ENCODE data around the gene ARHGEF19.

- TF ChIP-seq FOXP4 (CRISPR knock-in tag; IDR thresholded peaks at IDR 0.05; ENCODE audit: borderline replicate concordance) (no peak), REST (IDR thresholded peaks at IDR 0.05; ENCODE audit: borderline replicate concordance) (no peak), REST (CRISPR knock-in tag; IDR thresholded peaks at IDR 0.05; ENCODE audit: low read depth) (no peak), POLR2G (IDR thresholded peaks at IDR 0.05; ENCODE audit: low read depth, low read length) (0 out of 2 replicates have a peak, but pooled peaks have one; percentile 19), RBBP5 (IDR thresholded peaks at IDR 0.05; ENCODE audit: borderline replicate concordance, insufficient read depth, low read length, poor library complexity, severe bottlenecking) (no peak), TEAD1 (CRISPR knock-in tag; IDR thresholded peaks at IDR 0.05) (no peak), KAT8 (IDR thresholded peaks at IDR 0.05; ENCODE audit: low read depth) (no peak), MLX (CRISPR knock-in tag; conservative IDR thresholded peaks at IDR 0.05) (no peak), SNAPC5 (CRISPR knock-in tag; IDR thresholded peaks at IDR 0.05) (no peak), ZBTB17 (CRISPR knock-in tag; IDR thresholded peaks at IDR 0.05) (no peak), CEBPB (tag; IDR thresholded peaks at IDR 0.05) (no peak), ETV6 (IDR thresholded peaks at IDR 0.05; ENCODE audit: borderline replicate concordance in 1 of 2, low read depth in 2 of 2, low read length in 1 of 2) (no peak), ETV6 (CRISPR knock-in tag; IDR thresholded peaks at IDR 0.05; ENCODE audit: borderline replicate concordance) (no peak), POLR2AphosphoS2 (IDR thresholded peaks at IDR 0.05; ENCODE audit: low read length) (no peak), XRCC5 (IDR thresholded peaks at IDR 0.05; ENCODE audit: low read depth, low read length) (no peak), RNF2 (IDR thresholded peaks at IDR 0.05) (no peak)
Observed at GRCh38 chr1:16226490-16227179, 14.2 kb upstream of the ARHGEF19 start.

Measured in K562 (cell line).